Measurements from ENCODE around the gene ZFP2.
"Not testable (repeated sequence)": the region's sequence is repeated elsewhere in the genome, so short reads cannot be mapped to it uniquely, and the experiment has no call there.

The ZFP2 gene

GRCh38 chr5:178895615-178896571 is at the start of gene ZFP2:
ZFP2 (plus strand) TSS chr5:178895913; CDS start chr5:178931314, 35,401 bp downstream.
- DNase-seq, result peak; percentile 12 to 32 (median 20)

GRCh38 chr5:178849316-178849715 is 46.4 kb upstream of the ZFP2 start:
- no peak for DNase-seq

GRCh38 chr5:178851951-178852350 is 43.8 kb upstream of the ZFP2 start:
- DNase-seq, result no peak

- no peak for DNase-seq
These were observed 41.4 kb upstream of the ZFP2 start for GRCh38 chr5:178854284-178854683.

GRCh38 chr5:178859625-178860521 is 35.8 kb upstream of the ZFP2 start, which contains the start of gene ZNF354B:
ZNF354B (plus strand) TSS chr5:178859953; CDS start chr5:178861048, 1,095 bp downstream.
- peak; percentile 97 to 98 (median 97) for DNase-seq

GRCh38 chr5:178860615-178861014 is 35.1 kb upstream of the ZFP2 start:
- DNase-seq, result not testable (repeated sequence)

- DNase-seq, result no peak
These were observed 34.1 kb upstream of the ZFP2 start for GRCh38 chr5:178861627-178862026.

GRCh38 chr5:178866946-178867345 is 28.8 kb upstream of the ZFP2 start:
- peak; percentile 48 to 52 (median 50) for DNase-seq

GRCh38 chr5:178869577-178869976 is 26.1 kb upstream of the ZFP2 start:
- peak in 1 of 3 donors; percentile 4 for DNase-seq

- no peak for DNase-seq
These were observed 25.3 kb upstream of the ZFP2 start for GRCh38 chr5:178870411-178870810.

- DNase-seq, result no peak
These were observed 23.4 kb upstream of the ZFP2 start for GRCh38 chr5:178872302-178872701.

GRCh38 chr5:178883115-178883694 is 12.5 kb upstream of the ZFP2 start:
- not testable (repeated sequence) for DNase-seq

GRCh38 chr5:178883815-178884430 is 11.8 kb upstream of the ZFP2 start:
- DNase-seq, result no peak

GRCh38 chr5:178899289-178899688 is 3.6 kb downstream of the ZFP2 start:
- no peak for DNase-seq

GRCh38 chr5:178902849-178903248 is 7.1 kb downstream of the ZFP2 start:
- no peak for DNase-seq

- peak in 1 of 3 donors; percentile 7 for DNase-seq
These were observed 36.4 kb downstream of the ZFP2 start for GRCh38 chr5:178931846-178932760.

GRCh38 chr5:178940569-178941360 is 45.1 kb downstream of the ZFP2 start, which contains the start of gene ZNF454:
ZNF454 (plus strand) TSS chr5:178941198; CDS start chr5:178942792, 1,594 bp downstream.
- DNase-seq, result no peak

- DNase-seq, result no peak
These were observed 45.6 kb downstream of the ZFP2 start for GRCh38 chr5:178941361-178941760.

- no peak for DNase-seq
These were observed 69.8 kb downstream of the ZFP2 start for GRCh38 chr5:178965465-178966055.

GRCh38 chr5:178981381-178981780 is 85.7 kb downstream of the ZFP2 start:
- DNase-seq, result no peak
